ENCODE measurements around the gene THAP3.
A peak's percentile ranks its signal among the peaks of the same experiment; 100 is the strongest.

Gene THAP3

GRCh38 chr1:6624710-6625583, at the start of gene THAP3:
Gene THAP3 (plus strand): TSS chr1:6624868. CDS start chr1:6625219, 351 bp downstream.
- no peak for DNase-seq

GRCh38 chr1:6577831-6578525, 46.7 kb upstream of the THAP3 start:
- DNase-seq = no peak

- no peak for DNase-seq
Observed at GRCh38 chr1:6578624-6579373, 45.9 kb upstream of the THAP3 start.

- peak; percentile 78 for DNase-seq
Observed at GRCh38 chr1:6579374-6580118, 45.1 kb upstream of the THAP3 start, which contains the start of gene ZBTB48. Gene ZBTB48 (plus strand): TSS chr1:6579994. CDS start chr1:6580610, 616 bp downstream.

GRCh38 chr1:6580119-6580592, 44.5 kb upstream of the THAP3 start:
- no peak for DNase-seq

- DNase-seq = no peak
Observed at GRCh38 chr1:6580593-6581409, 43.9 kb upstream of the THAP3 start.

- no peak for DNase-seq
Observed at GRCh38 chr1:6581561-6582305, 42.9 kb upstream of the THAP3 start.

GRCh38 chr1:6582370-6582769, 42.3 kb upstream of the THAP3 start:
- DNase-seq = no peak

- no peak for DNase-seq
Observed at GRCh38 chr1:6584126-6585080, 40.3 kb upstream of the THAP3 start.

GRCh38 chr1:6585081-6585722, 39.5 kb upstream of the THAP3 start:
- DNase-seq = no peak

- DNase-seq = no peak
Observed at GRCh38 chr1:6585841-6586240, 38.8 kb upstream of the THAP3 start.

GRCh38 chr1:6586404-6586816, 38.3 kb upstream of the THAP3 start:
- no peak for DNase-seq

- DNase-seq = no peak
Observed at GRCh38 chr1:6587261-6588005, 37.2 kb upstream of the THAP3 start.

GRCh38 chr1:6588128-6588892, 36.4 kb upstream of the THAP3 start:
- DNase-seq = no peak

GRCh38 chr1:6588893-6589520, 35.7 kb upstream of the THAP3 start:
- DNase-seq = no peak

- no peak for DNase-seq
Observed at GRCh38 chr1:6590046-6590445, 34.6 kb upstream of the THAP3 start.

GRCh38 chr1:6591222-6591621, 33.4 kb upstream of the THAP3 start:
- no peak for DNase-seq
